ENCODE results near the gene DRD4. TPM values are rescaled to one million over a fixed set of nuclear protein-coding genes. Genes with fewer than 3 reads are reported as not detected.

Gene DRD4
- total and polyA plus RNA-seq, 2 of the 8 experiments (the other 6 are each of a cell fraction or from before 2014, with no cell fraction given), result 3.4 to 4.9 TPM

- no peak overlapping the region for H3K56ac ChIP-seq (replicated peaks; ENCODE audit: insufficient read length, low read depth, low read length)
- H3K14ac ChIP-seq (ENCODE audit: insufficient read length), result no peak overlapping the region
- TF ChIP-seq TBP (IDR thresholded peaks at IDR 0.05; ENCODE audit: low read depth, low read length) (no peak), BACH1 (IDR thresholded peaks at IDR 0.05; ENCODE audit: low read length) (no peak), POLR2A (IDR thresholded peaks at IDR 0.05; ENCODE audit: control extremely low read depth in 1 of 2, low read depth in 2 of 2, low read length in 2 of 2) (no peak), KDM5A (IDR thresholded peaks at IDR 0.05; ENCODE audit: low read length) (no peak), EP300 (IDR thresholded peaks at IDR 0.05; ENCODE audit: borderline replicate concordance in 1 of 2, low read depth in 2 of 2, low read length in 2 of 2) (no peak), SAP30 (IDR thresholded peaks at IDR 0.05; ENCODE audit: insufficient read depth, insufficient replicate concordance, low read length) (no peak), RNF2 (IDR thresholded peaks at IDR 0.05; ENCODE audit: borderline replicate concordance, low read depth, low read length, missing control alignments, poor library complexity, severe bottlenecking) (no peak), CREB1 (IDR thresholded peaks at IDR 0.05) (no peak), EZH2 (IDR thresholded peaks at IDR 0.05; ENCODE audit: low read depth, low read length, severe bottlenecking) (no peak), HDAC6 (IDR thresholded peaks at IDR 0.05; ENCODE audit: low read depth, low read length) (no peak)
- peaks cover 28 to 53% (median 44%) of the 10 kb centered on the region in 4 experiments; a peak in 7 of 8 replicates for H3K36me3 ChIP-seq (ENCODE audit: control insufficient read depth in 2 of 4, insufficient read depth in 4 of 4, low read length in 3 of 4)
- 91% methylated on average over 8 of the region's 8 CpGs; no CpG with 5 or more reads in 1 of the 2 experiments for WGBS, 2 experiments (ENCODE audit: extremely low coverage in 1 of 2, insufficient coverage in 1 of 2, insufficient read length in 1 of 2, insufficient replicate concordance in 2 of 2, low coverage in 1 of 2, low lambda C conversion rate in 2 of 2, missing lambda C conversion rate in 1 of 2)
- ChIA-PET POLR2A (ENCODE audit: partially characterized antibody) (interaction anchor here (0.6 to 2.2 kb wide), 2 partner anchors 10 to 16 kb away, joined by 3 to 9 read pairs; no protein-coding TSS in a partner anchor), CTCF (ENCODE audit: partially characterized antibody) (interaction anchor here (0.6 kb wide), 1 partner anchor 137 kb away, joined by 5 read pairs; no protein-coding TSS in a partner anchor)
- H3K4me1 ChIP-seq (replicated peaks in 1 of 4; ENCODE audit: control insufficient read depth in 3 of 4, insufficient read depth in 4 of 4, low read length in 3 of 4), result no peaks in the 10 kb centered on the region
- H3K4me3 ChIP-seq (ENCODE audit: extremely low read depth in 1 of 4, insufficient read depth in 2 of 4, low read depth in 3 of 4, low read length in 4 of 4), result no peak overlapping the region
- no peaks in the 10 kb centered on the region for H3K23me2 ChIP-seq (ENCODE audit: low read depth, low read length)
- H2BK5ac ChIP-seq (ENCODE audit: low read depth, low read length), result no peak overlapping the region
- no peaks in the 10 kb centered on the region for H3K9me3 ChIP-seq (ENCODE audit: insufficient read depth in 2 of 2, low read depth in 1 of 2, low read length in 1 of 2)
- no peak overlapping the region for H2BK12ac ChIP-seq (ENCODE audit: low read depth, low read length)
- H3K27ac ChIP-seq (ENCODE audit: low read depth, low read length), result no peak overlapping the region
- no peaks in the 10 kb centered on the region for H3K27me3 ChIP-seq (replicated peaks in 1 of 4; ENCODE audit: control insufficient read depth in 3 of 4, extremely low read depth in 1 of 4, insufficient read depth in 3 of 4, low read length in 3 of 4)
- H3K9ac ChIP-seq (replicated peaks in 1 of 4; ENCODE audit: extremely low read depth in 1 of 4, low read depth in 3 of 4, low read length in 3 of 4), result no peak overlapping the region
- H4K20me1 ChIP-seq (replicated peaks in 1 of 2; ENCODE audit: control insufficient read depth in 1 of 2, insufficient read depth in 2 of 2, low read length in 2 of 2), result peaks cover 19 to 23% of the 10 kb centered on the region in 2 experiments
- H4K91ac ChIP-seq (replicated peaks; ENCODE audit: insufficient read length, low read length), result no peak overlapping the region
- H3K79me1 ChIP-seq (ENCODE audit: low read depth, low read length), result peaks cover 8% of the 10 kb centered on the region; the same call in 1 of the 2 replicates
- no peak overlapping the region for H4K5ac ChIP-seq (ENCODE audit: insufficient read length, low read depth, low read length)
- H2AFZ ChIP-seq (ENCODE audit: low read length), result no peak overlapping the region
- no peak overlapping the region for H3K18ac ChIP-seq (ENCODE audit: extremely low read depth, low read length)
- no peak for FAIRE-seq
- no peak overlapping the region for H3K4me2 ChIP-seq (ENCODE audit: insufficient read depth in 1 of 2, low read depth in 2 of 2, low read length in 2 of 2)
- H2BK20ac ChIP-seq (ENCODE audit: low read length), result no peak overlapping the region
- H3K23ac ChIP-seq (ENCODE audit: insufficient read length), result no peak overlapping the region
- no peak overlapping the region for H2BK120ac ChIP-seq (replicated peaks; ENCODE audit: low read depth, low read length)
- no peak overlapping the region for H2BK15ac ChIP-seq (ENCODE audit: low read length)
- no peak for DNase-seq (ENCODE audit: low read depth in 1 of 2, low spot score in 2 of 2)
- peaks cover 0 to 12% of the 10 kb centered on the region in 2 experiments; a peak in 2 of 4 replicates for H3K79me2 ChIP-seq (ENCODE audit: control insufficient read depth in 1 of 2, insufficient read depth in 2 of 2, low read length in 2 of 2)
- H4K8ac ChIP-seq (ENCODE audit: extremely low read depth, insufficient read depth, low read length), result no peak overlapping the region; the same call in 1 of the 2 replicates
- H3K4ac ChIP-seq (replicated peaks; ENCODE audit: insufficient read length, low read depth, low read length), result no peak overlapping the region
- H2AK5ac ChIP-seq (ENCODE audit: low read depth, low read length), result no peak overlapping the region
Measured at GRCh38 chr11:587546-587945, 49.5 kb upstream of the DRD4 start.

All from H1 (cell line).